Left lung (tissue), 10 donors: ENCODE results near the gene TMEM94. TPM values are rescaled to one million over a fixed set of nuclear protein-coding genes. Genes with fewer than 3 reads are reported as not detected.

Source experiments
- ATAC-seq: fragments of 200-7000 bp; cut with Tn5 transposase; one replicate; pipeline ENCODE4 v1.9.1; 2020; ENCODE audit warnings: moderate library complexity
- DNase-seq, 4 donors: peaks; one replicate each; pipeline ENCODE4 v3.0.0-alpha.2; 2013 to 2020
- H3K27ac ChIP-seq, 2 donors: fragments of 200-600 bp; sonication (generic) in 1 of 2; one replicate each; pipeline versions ENCODE4 v1.5.0 to v1.8.0; 2020 to 2021
- H3K27me3 ChIP-seq, 2 donors: fragments of 200-600 bp; sonication (generic) in 1 of 2; one replicate each; pipeline versions ENCODE4 v1.5.0 to v1.8.0; 2020 to 2021
- H3K36me3 ChIP-seq, 2 donors: fragments of 200-600 bp; sonication (generic) in 1 of 2; one replicate each; pipeline versions ENCODE4 v1.5.0 to v1.8.0; 2020 to 2021
- H3K4me1 ChIP-seq, 2 donors: fragments of 200-600 bp; one replicate each; pipeline ENCODE4 v1.8.0; 2021
- H3K4me3 ChIP-seq, 2 donors: fragments of 200-600 bp; sonication (generic) in 1 of 2; one replicate each; pipeline versions ENCODE4 v1.5.0 to v1.8.0; 2020 to 2021; ENCODE audit warnings: mild to moderate bottlenecking in 1 of 2
- H3K9me3 ChIP-seq, 2 donors: fragments of 200-600 bp; sonication (generic) in 1 of 2; one replicate each; pipeline versions ENCODE4 v1.5.0 to v1.8.0; 2020 to 2021
- CTCF ChIP-seq, 2 donors: fragments of 200-600 bp; sonication (generic) in 1 of 2; IDR thresholded peaks; one replicate each; pipeline versions ENCODE4 v1.5.0 to v1.8.0; 2021; ENCODE audit warnings: antibody characterized with exemption in 2 of 2
- intact Hi-C, 2 donors: fragments of 100-400 bp; cut with DNase I; formaldehyde crosslinking; loops; one replicate each; pipeline versions ENCODE4 v1.11.2 to v1.14.2; 2022
- polyA plus RNA-seq, 6 donors: library from polyadenylated mRNA; unstranded; fragments of 120-200 nt; gene quantifications; one replicate each; pipeline ENCODE4 v1.2.1, GENCODE V29; 2013; ENCODE audit not compliant: insufficient read length in 6 of 6
- total RNA-seq, 2 donors: library from RNA; stranded (reverse); fragmentation: NEBNext Ultra II Directional; extraction: Animal tissue kit (Norgen Biotek cat#: 25700); gene quantifications; one replicate each; pipeline ENCODE4 v1.2.1, GENCODE V29; 2021
- donor health status: DM: no; HTN: yes; CAD: no.
- donor health status: DM: no; HTN: no; CAD: no.

TMEM94 gene
- total and polyA plus RNA-seq, 8 donors, result 68.4 to 91.7 (median 77.7) TPM

- Histone ChIP-seq H3K4me3 (no peak overlapping the region), H3K27me3 (no peaks in the 10 kb centered on the region), H3K4me1 (peaks cover 6 to 18% of the 10 kb centered on the region in 2 donors), H3K9me3 (no peaks in the 10 kb centered on the region), H3K36me3 (no peaks in the 10 kb centered on the region), H3K27ac (no peak overlapping the region)
- ATAC-seq (no peak), DNase-seq (no peak)
- intact Hi-C loops, result no loop called here
- TF ChIP-seq CTCF (IDR thresholded peaks at IDR 0.05), result no peak
These were observed 8.6 kb downstream of the TMEM94 start for GRCh38 chr17:75465039-75465438.

- ATAC-seq (peak; percentile 83), DNase-seq (no peak)
- Histone ChIP-seq H3K9me3 (no peaks in the 10 kb centered on the region), H3K27ac (peak overlapping the region in 1 of 2 donors; percentile 39), H3K36me3 (peaks cover 0 to 18% of the 10 kb centered on the region in 2 donors), H3K27me3 (no peaks in the 10 kb centered on the region), H3K4me3 (no peak overlapping the region), H3K4me1 (peaks cover 6 to 7% of the 10 kb centered on the region in 2 donors)
- intact Hi-C loops, result no loop called here
- TF ChIP-seq CTCF (IDR thresholded peaks at IDR 0.05), result no peak
These were observed 11.9 kb downstream of the TMEM94 start for GRCh38 chr17:75468291-75468754.

GRCh38 chr17:75468779-75469373 lies 12.4 kb downstream of the TMEM94 start:
- H3K9me3 ChIP-seq, result no peaks in the 10 kb centered on the region
- peak overlapping the region in 1 of 2 donors; percentile 39 for H3K27ac ChIP-seq
- ATAC-seq, result peak; percentile 81
- intact Hi-C loops, result no loop called here
- H3K4me1 ChIP-seq, result peaks cover 6 to 7% of the 10 kb centered on the region in 2 donors
- no peaks in the 10 kb centered on the region for H3K27me3 ChIP-seq
- no peak overlapping the region for H3K4me3 ChIP-seq
- peak in 1 of 4 donors; percentile 47 for DNase-seq
- TF ChIP-seq CTCF (IDR thresholded peaks at IDR 0.05), result no peak
- peaks cover 0 to 24% of the 10 kb centered on the region in 2 donors for H3K36me3 ChIP-seq

GRCh38 chr17:75471207-75471606 lies 14.8 kb downstream of the TMEM94 start:
- DNase-seq, result no peak
- no peak for ATAC-seq
- Histone ChIP-seq H3K27ac (no peak overlapping the region), H3K4me3 (no peak overlapping the region), H3K4me1 (peaks cover 9 to 16% of the 10 kb centered on the region in 2 donors), H3K36me3 (peaks cover 0 to 44% of the 10 kb centered on the region in 2 donors), H3K27me3 (no peaks in the 10 kb centered on the region), H3K9me3 (no peaks in the 10 kb centered on the region)
- no peak for TF ChIP-seq CTCF (IDR thresholded peaks at IDR 0.05)
- intact Hi-C loops, result no loop called here

- H3K27ac ChIP-seq, result no peak overlapping the region
- H3K4me3 ChIP-seq, result no peak overlapping the region
- H3K27me3 ChIP-seq, result no peaks in the 10 kb centered on the region
- TF ChIP-seq CTCF (IDR thresholded peaks at IDR 0.05), result no peak
- H3K36me3 ChIP-seq, result peaks cover 0 to 50% of the 10 kb centered on the region in 2 donors
- H3K4me1 ChIP-seq, result peaks cover 16 to 26% of the 10 kb centered on the region in 2 donors
- intact Hi-C loops, result no loop called here
- ATAC-seq, result no peak
- no peaks in the 10 kb centered on the region for H3K9me3 ChIP-seq
- DNase-seq, result peak in 1 of 4 donors; percentile 17
These were observed 15.7 kb downstream of the TMEM94 start for GRCh38 chr17:75472119-75472518.
